Breast epithelium (tissue), 3 donors: Measurements from ENCODE around the gene DUS1L.

Experiments
- POLR2A ChIP-seq: fragments of 450-650 bp; IDR thresholded peaks from one replicate; pipeline ENCODE4 v1.6.1; 2016; ENCODE audit warnings: antibody characterized with exemption, mild to moderate bottlenecking, moderate library complexity
- POLR2AphosphoS5 ChIP-seq, 3 donors: sonication (generic); formaldehyde crosslinking; IDR thresholded peaks; one replicate each; pipeline ENCODE4 v1.6.1; 2017; ENCODE audit warnings: antibody characterized with exemption in 3 of 3
- TF ChIP-seq, protein P1 (sequence below), 3 donors: fragments of 450-650 bp; IDR thresholded peaks; one replicate each; pipeline ENCODE4 v1.5.1; 2016 to 2017; ENCODE audit warnings: antibody characterized with exemption in 3 of 3, mild to moderate bottlenecking in 3 of 3, moderate library complexity in 3 of 3

- TF ChIP-seq, protein P1, sequence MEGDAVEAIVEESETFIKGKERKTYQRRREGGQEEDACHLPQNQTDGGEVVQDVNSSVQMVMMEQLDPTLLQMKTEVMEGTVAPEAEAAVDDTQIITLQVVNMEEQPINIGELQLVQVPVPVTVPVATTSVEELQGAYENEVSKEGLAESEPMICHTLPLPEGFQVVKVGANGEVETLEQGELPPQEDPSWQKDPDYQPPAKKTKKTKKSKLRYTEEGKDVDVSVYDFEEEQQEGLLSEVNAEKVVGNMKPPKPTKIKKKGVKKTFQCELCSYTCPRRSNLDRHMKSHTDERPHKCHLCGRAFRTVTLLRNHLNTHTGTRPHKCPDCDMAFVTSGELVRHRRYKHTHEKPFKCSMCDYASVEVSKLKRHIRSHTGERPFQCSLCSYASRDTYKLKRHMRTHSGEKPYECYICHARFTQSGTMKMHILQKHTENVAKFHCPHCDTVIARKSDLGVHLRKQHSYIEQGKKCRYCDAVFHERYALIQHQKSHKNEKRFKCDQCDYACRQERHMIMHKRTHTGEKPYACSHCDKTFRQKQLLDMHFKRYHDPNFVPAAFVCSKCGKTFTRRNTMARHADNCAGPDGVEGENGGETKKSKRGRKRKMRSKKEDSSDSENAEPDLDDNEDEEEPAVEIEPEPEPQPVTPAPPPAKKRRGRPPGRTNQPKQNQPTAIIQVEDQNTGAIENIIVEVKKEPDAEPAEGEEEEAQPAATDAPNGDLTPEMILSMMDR (IDR thresholded peaks at IDR 0.05) = no peak
- TF ChIP-seq POLR2A (no peak), POLR2AphosphoS5 (IDR thresholded peaks at IDR 0.05) (no peak)
Observed at GRCh38 chr17:82112914-82113311, 47.3 kb upstream of the DUS1L start.
